HEK293 (cell line): ENCODE measurements around the gene PHC3.
"Not testable (repeated sequence)": the region's sequence is repeated elsewhere in the genome, so short reads cannot be mapped to it uniquely, and the experiment has no call there.

Experiments
- CTCF ChIA-PET: fragments of 350-600 bp; formaldehyde crosslinking; extraction: SDS; loops from one replicate; lab custom pipeline; 2021; ENCODE audit warnings: antibody characterized with exemption; lab: Yijun Ruan, JAX
- POLR2A ChIA-PET: fragments of 300-600 bp; formaldehyde crosslinking; extraction: SDS; loops from one replicate; lab custom pipeline; 2020; ENCODE audit warnings: antibody characterized with exemption, inconsistent platforms; lab: Yijun Ruan, JAX
- H3K27ac ChIP-seq: fragments of 200-500 bp; sonication (Bioruptor generic); 2 replicates; pipeline ENCODE4 v1.5.1; 2014; ENCODE audit warnings: low read depth, low read length, control low read depth, inconsistent platforms; ENCODE audit errors: extremely low read depth
- H3K36me3 ChIP-seq, 2 experiments: fragments of 200-500 bp in 1 of 2; sonication (Bioruptor generic) in 1 of 2; 1 replicate in 1 of 2; 2 replicates in 1 of 2; pipeline ENCODE4 v1.5.1; 2014 to 2017; ENCODE audit warnings: inconsistent platforms in 2 of 2, low read length in 2 of 2; ENCODE audit not compliant: control insufficient read depth in 2 of 2, insufficient read depth in 1 of 2
- H3K4me1 ChIP-seq: fragments of 200-500 bp; sonication (Bioruptor generic); 2 replicates; pipeline ENCODE4 v1.5.1; 2014; ENCODE audit warnings: mild to moderate bottlenecking, low read length, inconsistent platforms; ENCODE audit not compliant: control insufficient read depth, insufficient read depth
- H3K4me3 ChIP-seq: 2 replicates; pipeline ENCODE4 v1.5.1; 2011; ENCODE audit warnings: low read depth, mild to moderate bottlenecking, control low read depth, low read length, moderate library complexity
- H3K9me3 ChIP-seq: fragments of 200-500 bp; sonication (Bioruptor generic); 2 replicates; pipeline ENCODE4 v1.5.1; 2014; ENCODE audit warnings: low read depth, low read length, inconsistent platforms; ENCODE audit not compliant: control insufficient read depth, insufficient read depth
- GFI1B ChIP-seq: fragments of 450-650 bp; formaldehyde crosslinking; IDR thresholded peaks from 2 replicates; pipeline ENCODE4 v1.5.1; 2016; ENCODE audit warnings: missing biosample characterization, missing genetic modification characterization
- HOXA7 ChIP-seq: sonication (generic); formaldehyde crosslinking; IDR thresholded peaks from 2 replicates; pipeline ENCODE4 v1.8.1; 2022; ENCODE audit warnings: missing genetic modification reagents, borderline replicate concordance
- KLF1 ChIP-seq: fragments of 450-650 bp; formaldehyde crosslinking; IDR thresholded peaks from 2 replicates; pipeline ENCODE4 v1.5.1; 2016; ENCODE audit warnings: missing biosample characterization, missing genetic modification characterization
- PRDM10 ChIP-seq: fragments of 450-650 bp; formaldehyde crosslinking; IDR thresholded peaks from 2 replicates; pipeline ENCODE4 v1.5.1; 2016; ENCODE audit warnings: missing biosample characterization, missing genetic modification characterization
- ZFP69B ChIP-seq: fragments of 450-650 bp; formaldehyde crosslinking; IDR thresholded peaks from 2 replicates; pipeline ENCODE4 v1.5.1; 2016; ENCODE audit warnings: missing biosample characterization, missing genetic modification characterization
- ZIC2 ChIP-seq: fragments of 450-650 bp; formaldehyde crosslinking; IDR thresholded peaks from 2 replicates; pipeline ENCODE4 v1.5.1; 2016; ENCODE audit warnings: missing biosample characterization, missing genetic modification characterization
- ZNF169 ChIP-seq: fragments of 450-650 bp; formaldehyde crosslinking; IDR thresholded peaks from 2 replicates; pipeline ENCODE4 v1.5.1; 2016; ENCODE audit warnings: missing biosample characterization, missing genetic modification characterization
- ZNF184 ChIP-seq: fragments of 450-650 bp; IDR thresholded peaks from 2 replicates; pipeline ENCODE4 v1.5.1; 2018; ENCODE audit warnings: missing biosample characterization, mild to moderate bottlenecking, missing genetic modification characterization
- ZNF221 ChIP-seq: fragments of 450-650 bp; formaldehyde crosslinking; IDR thresholded peaks from 2 replicates; pipeline ENCODE4 v1.5.1; 2017; ENCODE audit warnings: missing biosample characterization, missing genetic modification characterization, borderline replicate concordance
- ZNF223 ChIP-seq: fragments of 450-650 bp; formaldehyde crosslinking; IDR thresholded peaks from 2 replicates; pipeline ENCODE4 v1.5.1; 2016; ENCODE audit warnings: missing biosample characterization, missing genetic modification characterization
- ZNF335 ChIP-seq: fragments of 450-650 bp; formaldehyde crosslinking; conservative IDR thresholded peaks from 2 replicates; pipeline ENCODE4 v1.5.1; 2016; ENCODE audit warnings: missing biosample characterization, missing genetic modification characterization
- ZNF341 ChIP-seq: fragments of 450-650 bp; formaldehyde crosslinking; IDR thresholded peaks from 2 replicates; pipeline ENCODE4; 2016; ENCODE audit warnings: low read depth, missing biosample characterization, missing genetic modification characterization
- ZNF433 ChIP-seq: fragments of 450-650 bp; formaldehyde crosslinking; IDR thresholded peaks from 2 replicates; pipeline ENCODE4 v1.5.1; 2016; ENCODE audit warnings: missing biosample characterization, missing genetic modification characterization, low read depth
- ZNF677 ChIP-seq: fragments of 450-650 bp; IDR thresholded peaks from 2 replicates; pipeline ENCODE4 v1.5.0; 2018; ENCODE audit warnings: missing biosample characterization, mild to moderate bottlenecking, missing genetic modification characterization, moderate library complexity
- ZNF837 ChIP-seq: fragments of 450-650 bp; formaldehyde crosslinking; IDR thresholded peaks from 2 replicates; pipeline ENCODE4 v1.5.1; 2016; ENCODE audit warnings: missing biosample characterization, missing genetic modification characterization
- ZSCAN5A ChIP-seq: fragments of 450-650 bp; formaldehyde crosslinking; IDR thresholded peaks from 2 replicates; pipeline ENCODE4 v1.5.1; 2016; ENCODE audit warnings: missing biosample characterization, missing genetic modification characterization
- TF ChIP-seq, protein P1 (sequence below): fragments of 450-650 bp; formaldehyde crosslinking; conservative IDR thresholded peaks from 2 replicates; pipeline ENCODE4 v1.5.1; 2016; ENCODE audit warnings: low read depth, missing biosample characterization, missing genetic modification characterization

The PHC3 gene

GRCh38 chr3:170200987-170201386 lies 19.5 kb upstream of the PHC3 start:
- TF ChIP-seq HOXA7 = no peak
- TF ChIP-seq, protein P1, sequence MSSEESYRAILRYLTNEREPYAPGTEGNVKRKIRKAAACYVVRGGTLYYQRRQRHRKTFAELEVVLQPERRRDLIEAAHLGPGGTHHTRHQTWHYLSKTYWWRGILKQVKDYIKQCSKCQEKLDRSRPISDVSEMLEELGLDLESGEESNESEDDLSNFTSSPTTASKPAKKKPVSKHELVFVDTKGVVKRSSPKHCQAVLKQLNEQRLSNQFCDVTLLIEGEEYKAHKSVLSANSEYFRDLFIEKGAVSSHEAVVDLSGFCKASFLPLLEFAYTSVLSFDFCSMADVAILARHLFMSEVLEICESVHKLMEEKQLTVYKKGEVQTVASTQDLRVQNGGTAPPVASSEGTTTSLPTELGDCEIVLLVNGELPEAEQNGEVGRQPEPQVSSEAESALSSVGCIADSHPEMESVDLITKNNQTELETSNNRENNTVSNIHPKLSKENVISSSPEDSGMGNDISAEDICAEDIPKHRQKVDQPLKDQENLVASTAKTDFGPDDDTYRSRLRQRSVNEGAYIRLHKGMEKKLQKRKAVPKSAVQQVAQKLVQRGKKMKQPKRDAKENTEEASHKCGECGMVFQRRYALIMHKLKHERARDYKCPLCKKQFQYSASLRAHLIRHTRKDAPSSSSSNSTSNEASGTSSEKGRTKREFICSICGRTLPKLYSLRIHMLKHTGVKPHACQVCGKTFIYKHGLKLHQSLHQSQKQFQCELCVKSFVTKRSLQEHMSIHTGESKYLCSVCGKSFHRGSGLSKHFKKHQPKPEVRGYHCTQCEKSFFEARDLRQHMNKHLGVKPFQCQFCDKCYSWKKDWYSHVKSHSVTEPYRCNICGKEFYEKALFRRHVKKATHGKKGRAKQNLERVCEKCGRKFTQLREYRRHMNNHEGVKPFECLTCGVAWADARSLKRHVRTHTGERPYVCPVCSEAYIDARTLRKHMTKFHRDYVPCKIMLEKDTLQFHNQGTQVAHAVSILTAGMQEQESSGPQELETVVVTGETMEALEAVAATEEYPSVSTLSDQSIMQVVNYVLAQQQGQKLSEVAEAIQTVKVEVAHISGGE (tag by site-specific recombination) = no peak
- TF ChIP-seq ZNF837 (tag by site-specific recombination) = no peak
- no peak for TF ChIP-seq KLF1 (tag by site-specific recombination)
- no peak for TF ChIP-seq ZNF341 (tag by site-specific recombination)
- TF ChIP-seq ZSCAN5A = no peak
- no peak for TF ChIP-seq ZNF184 (tag by site-specific recombination)
- TF ChIP-seq ZNF221 = no peak
- no peak for TF ChIP-seq ZIC2 (tag by site-specific recombination)
- no peak for TF ChIP-seq ZFP69B (tag by site-specific recombination)
- TF ChIP-seq ZNF223 (tag by site-specific recombination) = no peak
- TF ChIP-seq ZNF677 (tag by site-specific recombination) = no peak
- no peak for TF ChIP-seq PRDM10
- no peak for TF ChIP-seq ZNF433 (tag by site-specific recombination)
- TF ChIP-seq, all 188 proteins: peak for 0

DNA sequence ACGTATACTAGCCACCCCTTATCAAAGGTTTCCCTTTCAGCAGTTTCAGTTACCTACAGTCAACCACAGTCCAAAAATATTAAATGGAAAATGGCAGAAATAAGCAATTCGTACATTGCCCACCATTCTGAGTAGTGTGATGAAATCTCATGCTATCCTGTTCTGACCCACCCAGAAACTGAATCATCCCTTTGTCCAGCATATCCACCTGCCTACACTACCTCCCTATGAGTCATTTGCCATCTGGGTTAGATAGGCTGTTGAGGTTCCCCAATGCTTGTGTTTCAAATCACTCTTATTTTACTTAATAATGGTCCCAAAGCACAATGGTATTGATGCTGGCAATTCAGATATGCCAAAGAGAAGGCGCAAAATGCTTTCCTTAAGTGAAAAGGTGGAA lies 15.3 kb upstream of the PHC3 start:
- Histone ChIP-seq H3K36me3 (no peaks in the 10 kb centered on the region), H3K27ac (no peak overlapping the region), H3K4me1 (no peaks in the 10 kb centered on the region), H3K4me3 (no peak overlapping the region), H3K9me3 (no peaks in the 10 kb centered on the region)
- POLR2A ChIA-PET = no interaction called here
- CTCF ChIA-PET = interaction anchor here (0.6 kb wide), 2 partner anchors 207 kb away, joined by 3 to 4 read pairs; no protein-coding TSS in a partner anchor
- no peak for TF ChIP-seq GFI1B (tag by site-specific recombination)
- no peak for TF ChIP-seq ZNF335
- no peak for TF ChIP-seq ZNF169 (tag by site-specific recombination)

More at GRCh38 chr3:170200987-170201386, 19.5 kb upstream of the PHC3 start:
- no peaks in the 10 kb centered on the region; the same call in 1 of the 2 replicates for H3K4me1 ChIP-seq
- no peaks in the 10 kb centered on the region for H3K36me3 ChIP-seq
- no peak overlapping the region for H3K27ac ChIP-seq
- no peak overlapping the region for H3K4me3 ChIP-seq
- ChIA-PET CTCF (interaction anchor here (1.1 kb wide), 1 partner anchor 11 kb away, joined by 3 read pairs; no protein-coding TSS in a partner anchor), POLR2A (interaction anchor here (0.7 to 1.3 kb wide), 2 partner anchors 32 to 175 kb away, joined by 3 to 7 read pairs; no protein-coding TSS in a partner anchor)
- H3K9me3 ChIP-seq = no peaks in the 10 kb centered on the region

GRCh38 chr3:170195759-170196158 lies 14.2 kb upstream of the PHC3 start:
- CTCF ChIA-PET, H3K27ac ChIP-seq, H3K9me3 ChIP-seq, POLR2A ChIA-PET, H3K36me3 ChIP-seq, H3K4me1 ChIP-seq, H3K4me3 ChIP-seq: not testable (repeated sequence)
